HepG2 (cell line): ENCODE data around the gene DNAJA1. TPM values are rescaled to one million over a fixed set of nuclear protein-coding genes. Genes with fewer than 3 reads are reported as not detected.

Experiments used
- AGO2 ChIP-seq: fragments of 200-400 bp; formaldehyde crosslinking; optimal IDR thresholded peaks from 2 replicates; pipeline ENCODE3; 2017; ENCODE audit warnings: mild to moderate bottlenecking, low read depth, low read length, moderate library complexity
- ASH2L ChIP-seq: fragments of 300-600, 200-600 bp; sonication (generic); IDR thresholded peaks from 2 replicates; pipeline ENCODE4 v1.7.0; 2017; ENCODE audit warnings: low read depth, mild to moderate bottlenecking, moderate library complexity, mixed read lengths, low read length; ENCODE audit not compliant: insufficient read length
- CEBPB ChIP-seq: IDR thresholded peaks from 2 replicates; pipeline ENCODE4 v1.6.1; 2011; ENCODE audit warnings: low read depth, low read length, improper control_type of control experiment, borderline replicate concordance
- CEBPG ChIP-seq: IDR thresholded peaks from 2 replicates; pipeline ENCODE4 v1.6.1; 2016
- FOXP1 ChIP-seq, 2 experiments: fragments of 450-650 bp in 1 of 2; IDR thresholded peaks; 2 replicates each; pipeline ENCODE4 v1.6.1; 2017 to 2018; ENCODE audit warnings: antibody characterized with exemption in 1 of 2
- FOXP4 ChIP-seq: sonication (generic); formaldehyde crosslinking; IDR thresholded peaks from 2 replicates; pipeline ENCODE4 v1.4.0; 2020; ENCODE audit warnings: missing genetic modification reagents
- HNRNPH1 ChIP-seq: fragments of 200-400 bp; formaldehyde crosslinking; optimal IDR thresholded peaks from 2 replicates; pipeline ENCODE3; 2017; ENCODE audit warnings: mild to moderate bottlenecking, low read depth, low read length
- MTF2 ChIP-seq: sonication (generic); formaldehyde crosslinking; IDR thresholded peaks from 2 replicates; pipeline ENCODE4 v1.5.0; 2020; ENCODE audit warnings: missing genetic modification reagents, borderline replicate concordance
- NFAT5 ChIP-seq: sonication (generic); formaldehyde crosslinking; IDR thresholded peaks from 2 replicates; pipeline ENCODE4 v1.4.0; 2020; ENCODE audit warnings: missing genetic modification reagents
- PAF1 ChIP-seq: IDR thresholded peaks from 2 replicates; pipeline ENCODE4 v1.6.1; 2016; ENCODE audit warnings: missing genetic modification reagents, missing compliant biosample characterization
- SMAD3 ChIP-seq: sonication (generic); formaldehyde crosslinking; IDR thresholded peaks from 2 replicates; pipeline ENCODE4 v1.4.0; 2020; ENCODE audit warnings: missing genetic modification reagents
- SOX13 ChIP-seq, 3 experiments: fragments of 450-650 bp in 1 of 3; sonication (generic) in 1 of 3; formaldehyde crosslinking in 1 of 3; IDR thresholded peaks in 2 of 3; conservative IDR thresholded peaks in 1 of 3; 2 replicates each; pipeline versions ENCODE4 v1.5.0 to v1.6.1; 2016 to 2020; ENCODE audit warnings: antibody characterized with exemption in 1 of 3, mild to moderate bottlenecking in 1 of 3, missing compliant biosample characterization in 1 of 3, missing genetic modification reagents in 1 of 3, moderate library complexity in 1 of 3
- SOX6 ChIP-seq, 2 experiments: fragments of 450-650 bp in 1 of 2; sonication (generic) in 1 of 2; formaldehyde crosslinking in 1 of 2; IDR thresholded peaks; 2 replicates each; pipeline versions ENCODE4 v1.4.0 to v1.6.1; 2017 to 2020; ENCODE audit warnings: antibody characterized with exemption in 1 of 2, mild to moderate bottlenecking in 1 of 2, missing genetic modification reagents in 1 of 2
- TARDBP ChIP-seq: sonication (generic); formaldehyde crosslinking; IDR thresholded peaks from 2 replicates; pipeline ENCODE4 v1.8.0; 2022; ENCODE audit warnings: mild to moderate bottlenecking, missing genetic modification reagents
- ZFYVE20 ChIP-seq: sonication (generic); formaldehyde crosslinking; IDR thresholded peaks from 2 replicates; pipeline ENCODE4 v1.8.0; 2023; ENCODE audit warnings: low read depth, mild to moderate bottlenecking, moderate library complexity, missing genetic modification reagents, borderline replicate concordance
- ZNF124 ChIP-seq: sonication (generic); formaldehyde crosslinking; IDR thresholded peaks from 2 replicates; pipeline ENCODE4 v1.4.0; 2020; ENCODE audit warnings: missing genetic modification reagents
- ZNF652 ChIP-seq: IDR thresholded peaks from 2 replicates; pipeline ENCODE4 v1.6.1; 2016; ENCODE audit warnings: low read depth, borderline replicate concordance
- polyA plus RNA-seq, 8 experiments: library from polyadenylated mRNA; depleted of rRNA in 3 of 8; stranded (reverse) in 7 of 8; unstranded in 1 of 8; fragments of >200 nt; fragmentation: Illumina TruSeq in 4 of 8; extraction: Trizol in 4 of 8; gene quantifications; 2 replicates each; pipeline versions ENCODE4 v1.2.1 to v1.2.3, GENCODE V29; 2011 to 2016; ENCODE audit warnings: low read depth in 4 of 8, missing spikeins in 1 of 8, mixed read lengths in 1 of 8; ENCODE audit not compliant: insufficient read depth in 1 of 8
- total RNA-seq, 5 experiments: library from RNA; depleted of rRNA; stranded (reverse); fragments of >200 nt; fragmentation: Illumina TruSeq; extraction: Trizol; gene quantifications; 2 replicates each; pipeline ENCODE4 v1.2.3, GENCODE V29; 2016; ENCODE audit warnings: low read depth in 1 of 5

DNAJA1 gene
- total and polyA plus RNA-seq, 2 of the 13 experiments (the other 11 are each of a cell fraction or from before 2014, with no cell fraction given), result 95.9 to 306 TPM

- TF ChIP-seq FOXP4, result peak; percentile 41; the same call in 1 of the 2 replicates
- no peak for TF ChIP-seq SMAD3 (CRISPR knock-in tag)
- 0 out of 2 replicates have a peak, but pooled peaks have one; percentile 16 for TF ChIP-seq TARDBP (CRISPR knock-in tag)
- no peak for TF ChIP-seq ZNF124
- TF ChIP-seq CEBPG (CRISPR knock-in tag), result peak; percentile 89
- no peak for TF ChIP-seq SOX13 (IDR thresholded peaks at IDR 0.05)
- peak in 1 of 2 experiments; percentile 85; a peak in 2 of 4 replicates for TF ChIP-seq SOX13 (CRISPR knock-in tag; conservative IDR thresholded peaks at IDR 0.05 in 1 of 2, IDR thresholded peaks at IDR 0.05 in 1 of 2)
- no peak for TF ChIP-seq HNRNPH1
- no peak for TF ChIP-seq MTF2 (CRISPR knock-in tag)
- TF ChIP-seq SOX6 (IDR thresholded peaks at IDR 0.05), result no peak
- peak; percentile 83 for TF ChIP-seq SOX6 (CRISPR knock-in tag; IDR thresholded peaks at IDR 0.05)
- peak; percentile 99 for TF ChIP-seq CEBPB
- 0 out of 2 replicates have a peak, but pooled peaks have one; percentile 56 for TF ChIP-seq PAF1
- no peak for TF ChIP-seq ASH2L
- no peak for TF ChIP-seq NFAT5 (CRISPR knock-in tag)
- no peak for TF ChIP-seq FOXP1 (IDR thresholded peaks at IDR 0.05)
- peak; percentile 65; the same call in 1 of the 2 replicates for TF ChIP-seq FOXP1 (CRISPR knock-in tag; IDR thresholded peaks at IDR 0.05)
- TF ChIP-seq AGO2, result peak; percentile 35
- peak; percentile 81 for TF ChIP-seq ZNF652
- TF ChIP-seq ZFYVE20, result no peak
Measured at GRCh38 chr9:33041432-33042188, 16.5 kb downstream of the DNAJA1 start (continued).
